ENCODE measurements around the gene LTBR. TPM values are rescaled to one million over a fixed set of nuclear protein-coding genes. Genes with fewer than 3 reads are reported as not detected.
"Not testable (repeated sequence)": the region's sequence is repeated elsewhere in the genome, so short reads cannot be mapped to it uniquely, and the experiment has no call there.

LTBR gene
- polyA plus RNA-seq (2012; ENCODE audit: insufficient read depth, insufficient read length), result not detected

- H3K4me3 ChIP-seq (ENCODE audit: low read length), result no peak within 1 kb of the TSS
- DNase-seq (ENCODE audit: low read depth, low spot score), result no peak
These were observed at the start of gene LTBR for GRCh38 chr12:6383572-6384498. Gene LTBR, plus strand, starts transcription at chr12:6384162. Its CDS starts 197 bp downstream, at chr12:6384359.

GRCh38 chr12:6334359-6334758 lies 49.6 kb upstream of the LTBR start:
- no peak for DNase-seq (ENCODE audit: low read depth, low spot score)
- no peak overlapping the region for H3K4me3 ChIP-seq (ENCODE audit: low read length)

GRCh38 chr12:6334940-6335450 lies 49.0 kb upstream of the LTBR start:
- DNase-seq (ENCODE audit: low read depth, low spot score), result no peak

GRCh38 chr12:6335451-6336078 lies 48.4 kb upstream of the LTBR start:
- DNase-seq (ENCODE audit: low read depth, low spot score), result peak; percentile 91
- peak overlapping the region; percentile 70 for H3K4me3 ChIP-seq (ENCODE audit: low read length)

More at GRCh38 chr12:6334940-6335450, 49.0 kb upstream of the LTBR start:
- peak overlapping the region; percentile 70 for H3K4me3 ChIP-seq (ENCODE audit: low read length)

GRCh38 chr12:6336079-6336888 lies 47.7 kb upstream of the LTBR start:
- peak; percentile 83 for DNase-seq (ENCODE audit: low read depth, low spot score)
- peak overlapping the region; percentile 70 for H3K4me3 ChIP-seq (ENCODE audit: low read length)

GRCh38 chr12:6336889-6337853 lies 46.8 kb upstream of the LTBR start:
- peak; percentile 94 for DNase-seq (ENCODE audit: low read depth, low spot score)
- peak overlapping the region; percentile 70 for H3K4me3 ChIP-seq (ENCODE audit: low read length)

GRCh38 chr12:6337958-6338433 lies 46.0 kb upstream of the LTBR start:
- DNase-seq (ENCODE audit: low read depth, low spot score), result peak; percentile 57
- peak overlapping the region; percentile 70 for H3K4me3 ChIP-seq (ENCODE audit: low read length)

GRCh38 chr12:6338536-6338935 lies 45.4 kb upstream of the LTBR start:
- DNase-seq (ENCODE audit: low read depth, low spot score), result not testable (repeated sequence)

GRCh38 chr12:6338955-6339354 lies 45.0 kb upstream of the LTBR start:
- no peak for DNase-seq (ENCODE audit: low read depth, low spot score)
- peak overlapping the region; percentile 79 for H3K4me3 ChIP-seq (ENCODE audit: low read length)

More at GRCh38 chr12:6338536-6338935, 45.4 kb upstream of the LTBR start:
- H3K4me3 ChIP-seq (ENCODE audit: low read length), result peak overlapping the region; percentile 70

GRCh38 chr12:6340032-6340638 lies 43.8 kb upstream of the LTBR start:
- H3K4me3 ChIP-seq (ENCODE audit: low read length), result peak overlapping the region; percentile 79
- no peak for DNase-seq (ENCODE audit: low read depth, low spot score)

- H3K4me3 ChIP-seq (ENCODE audit: low read length), result peak overlapping the region; percentile 79
- no peak for DNase-seq (ENCODE audit: low read depth, low spot score)
These were observed 43.1 kb upstream of the LTBR start for GRCh38 chr12:6340745-6341416.

GRCh38 chr12:6341417-6342139 lies 42.4 kb upstream of the LTBR start, which contains the start of gene TNFRSF1A:
Gene TNFRSF1A, minus strand, starts transcription at chr12:6342076. Its CDS starts 262 bp downstream, at chr12:6341814.
- DNase-seq (ENCODE audit: low read depth, low spot score), result peak; percentile 84
- H3K4me3 ChIP-seq (ENCODE audit: low read length), result peak within 1 kb of the TSS; percentile 79

- DNase-seq (ENCODE audit: low read depth, low spot score), result no peak
- peak overlapping the region; percentile 79 for H3K4me3 ChIP-seq (ENCODE audit: low read length)
These were observed 41.6 kb upstream of the LTBR start for GRCh38 chr12:6342140-6342889.

- H3K4me3 ChIP-seq (ENCODE audit: low read length), result no peak overlapping the region
- DNase-seq (ENCODE audit: low read depth, low spot score), result no peak
These were observed 40.4 kb upstream of the LTBR start for GRCh38 chr12:6343518-6343917.

GRCh38 chr12:6344101-6344660 lies 39.8 kb upstream of the LTBR start:
- H3K4me3 ChIP-seq (ENCODE audit: low read length); DNase-seq (ENCODE audit: low read depth, low spot score): not testable (repeated sequence)

All from Jurkat, Clone E6-1 (cell line).